Fibroblast of skin of right quadriceps (primary cell): ENCODE measurements around the gene CDKL5.
A peak's percentile ranks its signal among the peaks of the same experiment; 100 is the strongest.
"Not testable (repeated sequence)": the region's sequence is repeated elsewhere in the genome, so short reads cannot be mapped to it uniquely, and the experiment has no call there.

Experiments
- DNase-seq: peaks from one replicate; pipeline ENCODE4 v3.0.0-alpha.2; 2013

The CDKL5 gene

DNA sequence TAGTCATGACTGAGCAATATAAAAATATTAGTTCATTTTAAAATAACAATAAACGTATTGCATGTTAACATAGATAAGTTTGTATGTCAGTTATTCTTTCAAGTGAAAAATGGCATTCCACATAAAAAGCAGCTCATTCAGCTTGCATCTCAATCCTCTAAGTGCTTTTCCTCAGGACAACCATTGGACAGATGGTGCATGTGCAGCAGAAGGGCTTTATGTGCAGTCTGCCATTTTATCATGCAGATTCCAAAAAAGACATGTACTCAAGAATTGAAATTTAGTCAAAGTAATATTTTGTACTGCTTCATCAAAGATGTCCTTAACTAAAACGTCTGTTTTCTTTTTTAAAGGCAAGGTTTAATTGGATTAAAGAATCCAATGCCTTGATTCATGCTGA is 153.1 kb downstream of the CDKL5 start:
- no peak for DNase-seq

DNA sequence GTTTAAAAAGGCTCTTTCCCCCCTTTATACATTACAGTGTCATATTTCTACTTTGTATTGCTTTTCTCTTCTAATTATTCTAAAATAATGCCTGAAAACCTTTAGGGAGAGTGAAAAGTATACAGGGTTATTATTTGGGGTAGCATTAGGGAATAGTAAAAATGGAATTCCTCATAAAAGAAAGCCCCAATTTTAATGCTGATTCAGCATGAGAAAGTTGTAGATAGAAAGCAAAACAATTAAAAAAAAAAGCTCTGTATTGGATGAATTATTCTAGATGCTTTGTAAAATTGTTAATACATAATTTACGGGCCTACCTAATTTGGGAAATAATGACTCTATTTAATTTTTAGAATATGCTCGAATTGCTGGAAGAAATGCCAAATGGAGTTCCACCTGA is 154.1 kb downstream of the CDKL5 start:
- no peak for DNase-seq

DNA sequence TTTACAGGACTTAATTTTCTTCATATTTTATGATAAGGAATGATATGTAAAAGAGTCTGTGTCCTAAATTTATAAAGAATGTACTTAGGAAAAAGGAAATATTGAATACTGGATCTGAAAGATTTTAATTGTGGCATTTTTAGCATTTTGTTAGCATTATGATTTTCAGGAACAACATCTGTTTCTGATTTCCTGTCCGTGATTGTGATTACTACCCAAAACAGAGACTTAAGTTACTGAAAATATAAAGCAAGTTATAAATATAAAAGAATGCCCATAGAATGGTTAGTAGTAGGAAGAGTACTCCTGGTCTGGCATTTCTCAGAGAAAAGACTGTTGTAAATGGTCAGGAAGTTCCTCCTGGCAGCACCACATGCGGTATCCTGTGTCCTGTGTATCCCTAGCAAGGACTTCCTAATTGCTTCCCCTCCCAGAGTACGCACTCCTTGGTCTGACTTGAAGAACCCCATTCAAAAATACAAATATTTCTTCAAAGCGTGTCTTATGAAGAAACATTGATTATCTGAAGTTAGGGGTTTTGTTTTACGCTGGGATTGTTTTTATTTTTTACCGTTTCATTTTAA is 157.6 kb downstream of the CDKL5 start:
- DNase-seq: peak; percentile 23

DNA sequence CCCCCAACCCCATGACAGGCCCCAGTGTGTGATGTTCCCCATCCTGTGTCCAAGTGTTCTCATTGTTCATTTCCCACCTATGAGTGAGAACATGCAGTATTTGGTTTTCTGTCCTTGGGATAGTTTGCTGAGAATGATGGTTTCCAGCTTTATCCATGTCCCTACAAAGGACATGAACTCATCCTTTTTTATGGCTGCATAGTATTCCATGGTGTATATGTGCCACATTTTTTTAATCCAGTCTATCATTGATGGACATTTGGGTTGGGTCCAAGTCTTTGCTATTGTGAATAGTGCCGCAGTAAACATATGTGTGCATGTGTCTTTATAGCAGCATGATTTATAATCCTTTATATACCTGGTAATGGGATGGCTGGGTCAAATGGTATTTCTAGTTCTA is 163.9 kb downstream of the CDKL5 start:
- not testable (repeated sequence) for DNase-seq

DNA sequence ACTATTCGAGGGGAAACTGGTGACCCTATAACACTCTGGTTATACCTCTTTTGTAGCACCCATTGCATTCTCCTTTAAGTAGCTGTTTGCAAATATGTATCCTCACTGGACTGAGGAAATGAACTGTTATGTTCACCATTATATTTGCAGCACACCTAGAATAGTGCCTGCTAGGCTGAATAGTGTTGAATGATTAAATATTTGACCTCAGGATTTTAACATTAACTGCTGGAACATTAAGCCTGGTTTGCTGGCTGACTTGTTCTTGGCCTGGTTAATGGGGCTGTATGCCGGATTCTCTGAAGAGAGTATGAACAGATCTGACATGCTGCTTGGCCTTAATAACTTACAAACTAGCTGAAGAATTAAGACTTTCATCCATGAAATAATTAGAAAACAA is 166.4 kb downstream of the CDKL5 start:
- DNase-seq: no peak

DNA sequence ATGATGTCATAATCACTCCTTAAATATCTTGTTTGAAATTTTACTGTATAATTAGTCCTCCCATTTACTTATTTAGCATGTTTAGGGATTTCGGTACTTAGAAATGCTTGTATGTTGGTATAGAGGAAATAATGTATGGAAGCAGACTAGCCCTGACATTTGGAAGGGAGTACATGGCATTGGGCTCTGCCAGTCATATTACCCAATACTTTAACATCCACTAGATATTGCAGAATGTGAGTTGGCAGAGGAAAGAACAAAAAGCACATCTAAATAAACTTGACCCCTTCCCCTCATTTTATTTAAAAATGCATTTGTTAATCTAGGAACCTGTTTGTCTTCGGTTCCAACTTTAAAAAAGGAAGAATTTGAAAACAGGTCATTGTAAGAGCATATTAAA is 168.7 kb downstream of the CDKL5 start:
- no peak for DNase-seq

DNA sequence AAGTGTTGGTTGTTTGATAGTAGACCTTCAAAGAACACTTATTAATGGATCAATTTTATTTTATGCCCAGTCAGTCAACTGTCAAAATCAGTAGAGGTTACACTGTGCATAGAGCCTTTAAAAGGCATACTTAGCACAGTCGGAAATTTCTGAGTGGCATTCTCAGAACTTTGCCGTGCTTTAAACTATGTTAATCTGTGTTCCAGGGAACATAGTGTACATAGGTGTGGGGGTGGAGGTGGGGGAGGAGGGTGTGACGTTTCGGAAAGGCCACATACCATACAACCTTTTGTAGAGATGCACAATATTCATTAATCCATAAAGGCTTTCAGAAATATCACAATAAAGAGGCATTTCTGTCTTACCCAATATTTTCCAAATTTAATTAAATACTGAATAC is 170.7 kb downstream of the CDKL5 start:
- DNase-seq: no peak

DNA sequence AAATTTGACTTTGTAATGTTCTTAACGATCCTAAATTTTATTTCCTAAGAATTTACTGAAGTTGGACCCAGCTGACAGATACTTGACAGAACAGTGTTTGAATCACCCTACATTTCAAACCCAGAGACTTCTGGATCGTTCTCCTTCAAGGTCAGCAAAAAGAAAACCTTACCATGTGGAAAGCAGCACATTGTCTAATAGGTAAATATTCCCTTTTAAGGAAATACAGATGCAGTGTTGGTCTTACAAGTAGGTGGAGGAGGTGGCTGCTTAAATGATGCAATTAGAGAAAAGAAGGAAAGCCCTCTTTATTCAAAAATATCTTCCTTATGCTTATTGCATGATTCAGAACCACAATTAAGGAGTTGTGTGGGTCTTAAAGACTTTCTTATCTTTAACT is 173.0 kb downstream of the CDKL5 start:
- DNase-seq: peak; percentile 29

DNA sequence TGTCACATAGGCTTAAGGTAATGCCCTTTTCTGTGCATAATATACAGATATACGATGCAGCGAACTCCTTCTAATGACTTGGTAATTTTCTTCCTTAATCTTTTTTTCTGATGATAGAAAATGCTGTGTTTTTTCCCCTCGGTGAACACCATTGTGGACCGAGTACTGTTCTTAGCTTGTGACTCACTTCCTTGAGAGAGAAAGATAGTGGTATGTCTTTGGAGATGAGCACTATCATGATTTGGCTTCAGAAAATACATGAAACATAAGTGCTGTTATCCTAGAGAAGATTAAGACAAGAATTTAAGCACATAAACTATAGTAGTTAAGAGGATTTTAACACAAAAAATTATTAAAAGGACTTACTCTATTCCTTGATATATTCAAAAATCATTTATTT is 182.6 kb downstream of the CDKL5 start:
- no peak for DNase-seq

DNA sequence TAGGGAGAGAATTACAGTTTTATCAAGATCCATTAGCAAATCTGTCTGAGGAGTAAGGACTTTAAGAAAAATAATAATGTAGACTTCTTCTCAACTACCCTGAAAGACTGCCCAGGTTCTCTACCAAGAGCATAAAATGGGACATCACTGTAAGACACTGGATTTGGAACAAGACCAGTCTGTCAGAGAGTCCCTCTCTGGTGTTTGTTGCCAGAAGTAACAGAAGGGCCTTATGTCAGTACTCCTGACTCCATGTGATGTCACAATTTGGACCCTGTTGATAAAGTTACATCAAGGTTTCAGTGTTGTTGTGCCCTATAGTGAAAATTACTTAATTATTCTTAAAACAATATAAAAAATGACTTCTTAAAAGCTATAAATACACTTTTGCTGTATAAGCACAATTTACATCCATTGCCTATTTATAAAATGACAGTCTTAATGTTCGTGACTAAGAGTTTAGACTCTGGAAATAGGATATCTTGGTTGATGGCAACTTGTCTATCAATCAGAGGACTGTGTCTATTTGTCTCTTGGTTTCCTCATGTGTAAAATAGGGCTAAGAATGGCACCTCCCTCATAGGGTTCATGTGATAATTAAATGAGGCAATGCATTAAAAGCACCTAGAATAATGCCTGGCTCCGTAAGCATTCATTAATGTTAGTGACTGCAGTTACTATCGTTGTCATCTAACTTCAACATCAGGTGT is 188.7 kb downstream of the CDKL5 start:
- no peak for DNase-seq

DNA sequence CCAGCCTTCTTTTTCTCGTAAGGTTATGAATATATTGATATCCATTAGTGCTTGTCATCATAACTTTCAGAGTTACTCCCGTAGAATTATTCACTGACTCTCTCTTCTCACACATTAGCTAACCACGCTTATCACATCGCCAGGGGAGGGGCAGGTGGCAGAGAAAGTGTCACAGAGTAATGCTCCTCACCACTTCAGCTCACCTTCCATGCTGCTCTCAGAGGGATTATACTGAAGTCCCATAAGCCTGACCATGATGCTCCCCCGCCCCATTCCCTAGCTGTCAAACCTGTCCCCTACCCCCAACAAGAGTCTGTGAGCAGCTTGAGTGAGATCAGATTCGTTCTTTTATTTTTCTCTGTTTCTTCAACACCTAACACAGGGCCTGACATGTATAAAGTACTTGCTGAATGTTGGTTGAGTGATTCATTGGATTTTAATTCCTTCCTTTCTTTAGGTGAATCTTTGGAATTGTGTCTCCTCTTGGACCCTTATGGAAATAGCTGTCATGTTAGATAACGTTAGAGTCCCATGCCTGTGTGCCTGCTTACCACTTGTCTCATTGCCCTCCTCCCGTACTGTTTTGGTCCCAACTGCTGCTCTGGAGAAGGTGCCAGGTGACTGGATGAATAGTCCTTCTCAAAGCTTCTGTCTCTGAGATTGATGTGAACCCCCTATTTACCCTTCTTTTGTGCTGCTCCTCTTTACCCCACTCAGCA is 191.4 kb downstream of the CDKL5 start:
- DNase-seq: no peak

DNA sequence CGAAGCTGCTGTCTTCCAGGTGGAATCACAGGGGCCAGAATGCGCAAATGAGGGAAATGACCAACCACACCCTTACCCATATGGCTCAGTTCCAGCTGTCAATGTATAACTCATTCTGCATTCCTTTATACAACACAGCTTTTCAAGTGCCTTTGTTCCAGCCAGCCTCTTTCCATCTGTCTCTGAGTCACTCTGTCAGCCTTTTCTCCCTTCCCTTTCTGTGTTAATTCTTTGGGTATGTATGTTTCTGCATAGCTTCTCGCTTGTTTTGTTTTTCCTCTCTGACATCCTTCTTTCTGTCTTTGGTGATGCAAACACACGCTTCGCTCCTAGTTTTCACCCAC is 192.0 kb downstream of the CDKL5 start:
- DNase-seq: peak; percentile 68

DNA sequence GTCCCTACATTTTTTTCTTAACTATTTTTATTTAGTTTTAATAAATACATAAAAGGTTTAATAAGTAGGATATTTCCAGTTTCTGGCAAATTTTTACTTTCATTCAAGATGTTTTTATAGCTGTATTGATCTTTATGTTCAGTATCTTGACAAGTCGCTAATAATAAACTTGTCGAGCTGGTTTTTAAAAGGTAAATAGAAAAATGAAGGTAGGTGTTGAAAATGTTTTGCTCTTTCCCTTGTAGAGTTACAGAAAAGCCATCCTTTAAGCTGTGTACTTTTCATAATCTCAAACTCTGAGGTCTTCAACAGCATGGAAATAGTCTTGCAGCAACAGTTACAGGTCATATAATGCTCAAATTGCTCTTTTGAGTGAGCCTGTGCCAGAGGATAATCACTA is 193.9 kb downstream of the CDKL5 start:
- DNase-seq: no peak

DNA sequence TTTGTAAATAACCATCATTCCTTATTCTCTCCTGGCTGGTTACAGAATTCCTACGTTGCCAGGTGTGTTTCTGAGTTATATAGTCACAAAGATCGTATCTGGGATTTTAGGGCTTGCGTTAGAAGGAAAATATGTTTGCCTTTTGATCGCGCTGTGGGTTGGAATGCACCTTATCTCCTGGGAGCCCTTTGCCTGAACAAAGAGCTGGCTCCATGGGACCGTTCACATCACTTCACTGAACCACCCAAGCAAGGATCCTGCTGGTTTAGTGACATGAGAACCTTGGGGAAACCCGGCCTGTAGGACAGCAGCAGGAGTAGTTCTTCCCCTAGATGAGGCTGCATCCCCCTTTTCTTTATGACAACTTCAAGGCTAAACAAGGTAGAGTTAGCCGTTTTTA is 194.9 kb downstream of the CDKL5 start:
- no peak for DNase-seq

DNA sequence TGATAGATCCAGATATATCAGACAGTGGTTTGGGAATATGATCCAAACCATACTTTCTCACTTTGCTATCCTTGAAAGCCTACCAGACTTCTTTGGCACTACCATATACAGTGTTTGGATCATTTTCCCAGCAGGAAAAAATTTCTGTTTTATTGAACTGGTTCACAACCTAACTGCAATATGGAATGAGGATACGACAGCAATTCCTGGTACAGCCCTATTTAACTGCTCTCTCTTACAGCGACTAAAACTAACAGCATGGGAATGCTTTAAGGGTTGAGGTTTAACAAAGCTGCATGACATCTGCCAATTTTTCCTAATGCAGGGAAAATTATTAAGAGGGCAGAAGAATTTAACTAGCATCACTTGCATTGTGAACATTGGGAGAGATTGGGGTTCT is 199.2 kb downstream of the CDKL5 start:
- DNase-seq: no peak

DNA sequence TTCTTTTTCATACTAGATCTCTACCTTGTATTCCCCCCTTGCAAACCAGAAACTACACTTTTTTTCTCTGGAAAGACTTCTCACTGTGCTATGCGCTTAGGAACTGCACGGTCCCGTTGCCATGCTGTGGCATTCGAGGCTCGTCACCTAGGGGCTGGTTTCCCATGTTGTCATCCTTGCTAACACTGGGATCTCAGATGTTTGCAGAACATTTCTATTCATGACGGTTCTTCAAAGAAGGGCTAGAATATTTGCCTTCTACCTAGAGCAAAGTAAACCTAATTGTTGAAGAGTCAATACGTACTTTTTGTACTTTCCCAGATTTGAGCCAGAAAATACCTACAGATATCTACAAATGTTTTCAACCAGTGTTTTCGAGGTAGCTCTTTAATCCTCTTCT is 205.5 kb downstream of the CDKL5 start:
- DNase-seq: no peak

DNA sequence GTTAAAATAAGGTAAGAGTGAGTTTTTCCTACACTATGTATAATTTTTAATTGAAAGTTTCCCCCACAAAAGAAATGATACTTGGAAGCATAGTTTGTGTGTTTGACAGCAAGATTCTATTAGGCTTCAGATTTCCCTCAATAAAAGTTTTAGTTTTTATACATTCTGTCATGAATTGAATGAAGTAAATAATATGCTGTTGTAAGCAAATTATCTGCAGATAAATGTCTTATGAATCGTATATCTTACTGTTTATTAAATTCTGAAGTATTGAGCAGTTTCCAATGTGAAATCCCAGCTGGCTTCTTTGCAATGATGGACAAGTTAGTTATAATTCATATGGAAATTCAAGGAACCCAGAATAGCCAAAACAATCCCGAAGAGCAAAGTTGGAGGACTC is 213.0 kb downstream of the CDKL5 start:
- no peak for DNase-seq

DNA sequence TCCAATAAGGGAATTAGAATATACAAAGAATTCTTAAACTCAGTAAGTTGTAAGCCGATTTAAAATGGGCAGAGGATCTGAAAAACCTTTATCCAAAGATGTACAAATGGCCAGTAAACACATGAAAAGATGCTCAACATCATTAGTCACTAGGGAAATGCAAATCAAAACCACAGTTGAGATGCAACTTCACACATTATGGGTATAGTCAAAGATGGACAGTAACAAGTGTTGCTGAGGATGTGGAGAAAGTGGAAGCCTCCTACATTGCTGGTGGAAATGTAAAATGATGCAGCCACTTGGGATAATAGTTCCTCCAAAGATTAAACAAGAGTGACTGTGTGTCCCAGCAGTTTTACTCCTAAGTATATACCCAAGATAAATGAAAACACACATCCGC is 213.9 kb downstream of the CDKL5 start:
- DNase-seq: no peak

DNA sequence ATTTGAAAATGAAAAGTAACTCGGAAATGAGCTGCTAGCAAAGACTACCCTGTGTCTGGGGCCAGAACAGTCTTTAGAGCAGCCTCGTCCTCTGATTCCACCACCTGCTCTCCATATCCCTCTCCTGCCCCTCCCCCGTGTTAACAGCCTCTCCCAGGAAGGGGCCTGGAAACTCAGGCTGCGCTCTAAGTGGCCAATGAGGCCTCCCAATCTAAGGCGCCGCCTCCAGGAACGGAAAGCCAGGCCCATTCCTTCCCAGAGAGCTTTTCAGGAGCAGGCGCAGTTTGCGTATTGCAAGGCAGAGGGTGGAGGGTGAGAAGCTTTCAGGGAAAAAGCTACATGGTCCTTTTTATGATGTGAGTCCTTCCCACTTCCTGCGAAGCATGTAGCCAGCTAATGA is 215.3 kb downstream of the CDKL5 start:
- peak; percentile 9 for DNase-seq

DNA sequence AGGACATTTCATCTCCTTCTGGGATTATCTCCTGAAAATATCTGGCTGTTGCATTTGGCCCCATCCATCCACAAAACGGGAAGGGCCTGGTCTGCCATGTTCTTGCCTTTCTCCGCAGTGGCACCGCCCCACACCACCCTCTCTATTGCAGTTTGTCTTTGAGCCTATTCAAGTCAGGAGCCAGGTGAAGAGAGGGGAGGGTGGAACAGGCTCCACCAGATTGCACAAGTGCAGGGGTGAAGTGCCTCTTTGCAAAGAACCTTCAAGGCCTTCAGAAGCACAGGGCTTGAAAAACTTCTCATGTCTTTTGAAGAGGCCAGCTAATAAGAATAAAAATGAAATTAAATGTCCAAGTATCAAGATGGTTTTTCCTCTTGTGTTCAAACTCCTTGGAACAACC is 217.8 kb downstream of the CDKL5 start:
- DNase-seq: no peak

DNA sequence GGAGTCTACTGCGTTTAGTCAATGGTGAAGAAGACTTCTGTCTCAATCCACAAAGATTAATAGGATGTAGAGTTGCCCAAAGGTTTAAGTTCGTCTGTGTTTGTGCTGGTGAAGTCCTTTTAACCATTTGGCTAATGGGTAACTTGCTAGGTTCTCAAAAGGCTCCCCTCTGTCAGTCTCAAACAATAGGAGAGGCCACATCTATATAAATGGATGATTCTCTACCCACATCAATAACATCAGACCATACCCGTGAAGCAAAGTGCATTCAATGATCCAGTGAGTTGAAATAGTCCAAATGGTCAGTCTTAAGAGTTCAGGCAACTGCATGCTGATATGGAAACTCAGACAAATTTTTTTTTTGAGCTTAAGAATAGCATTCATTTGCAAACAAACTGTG is 218.4 kb downstream of the CDKL5 start:
- DNase-seq: no peak

DNA sequence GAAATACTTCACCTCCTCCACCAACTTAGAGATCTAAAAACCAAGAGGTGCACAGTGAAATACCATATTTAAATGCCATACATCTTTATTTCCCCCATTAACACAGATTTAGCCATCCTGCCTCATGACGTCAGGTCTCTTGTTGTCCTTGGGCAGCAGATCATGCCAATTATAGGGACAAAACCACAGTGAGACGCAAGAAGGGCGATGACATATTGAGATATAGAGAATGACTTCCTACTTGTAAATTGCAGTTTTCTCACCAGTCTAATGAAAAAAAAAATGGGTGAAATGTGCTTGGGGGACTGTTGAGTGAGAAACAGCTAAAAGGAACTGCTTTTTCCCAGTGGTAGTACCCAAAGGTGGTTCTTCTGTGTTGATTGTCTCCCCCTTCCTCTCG is 222.2 kb downstream of the CDKL5 start:
- DNase-seq: no peak

DNA sequence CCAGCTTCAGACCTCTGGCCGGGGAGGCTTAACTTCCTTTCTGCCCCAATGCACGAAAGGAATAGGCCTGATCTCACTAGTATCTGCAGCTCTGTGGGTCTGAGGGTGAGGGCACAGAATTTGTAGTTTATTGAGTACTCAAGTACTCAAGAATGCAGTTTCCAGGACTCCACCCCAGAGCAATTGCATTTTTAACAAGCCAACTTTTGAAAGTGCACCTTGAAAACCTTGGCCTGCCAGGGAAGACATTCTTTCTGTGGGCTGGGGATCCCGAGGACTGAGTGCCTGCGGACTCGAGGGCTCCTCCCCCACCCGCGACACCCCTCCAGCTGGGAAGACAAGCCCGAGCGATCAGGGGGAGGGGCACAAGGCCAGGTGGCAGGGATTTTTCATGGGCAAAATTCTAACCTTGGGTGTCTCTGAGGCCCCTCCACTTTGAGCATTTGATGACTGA is 224.1 kb downstream of the CDKL5 start:
- DNase-seq: no peak

DNA sequence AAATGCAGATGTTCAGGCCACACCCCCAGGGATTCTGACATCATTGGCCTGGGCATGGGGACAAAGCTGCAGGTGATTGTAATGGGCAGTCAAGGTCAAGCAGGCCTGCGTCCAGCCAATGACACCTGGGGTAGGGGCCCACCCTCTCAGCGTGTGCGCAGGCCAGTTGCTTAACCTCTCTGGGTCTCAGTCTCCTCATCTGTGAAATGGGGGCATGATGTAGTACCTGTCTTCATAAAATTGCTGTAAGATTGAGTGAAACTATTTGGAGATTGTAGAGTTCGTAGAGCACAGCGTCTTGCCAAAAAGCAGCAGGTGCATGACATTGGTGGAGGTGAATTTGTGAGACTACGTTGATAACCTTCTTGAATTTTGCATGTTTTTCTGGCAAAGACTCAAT is 225.3 kb downstream of the CDKL5 start:
- DNase-seq: no peak

DNA sequence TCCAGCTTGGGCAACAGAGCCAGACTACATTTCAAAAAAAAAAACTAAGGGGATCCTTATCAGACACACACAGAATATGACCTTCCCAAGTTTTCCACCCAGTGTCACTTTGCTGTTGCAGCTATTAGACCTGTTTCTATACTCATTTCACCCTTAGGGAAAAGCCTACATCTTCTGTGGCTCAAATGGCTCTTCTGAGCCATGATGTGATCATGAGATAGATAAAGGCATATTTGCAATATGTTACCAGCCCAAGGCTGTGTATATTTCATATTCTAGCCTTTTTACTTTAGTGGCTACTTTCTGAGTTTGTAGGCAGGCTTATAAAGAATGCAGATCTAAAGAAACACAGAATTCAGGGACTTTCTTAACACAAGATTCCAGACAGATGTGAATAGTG is 227.2 kb downstream of the CDKL5 start:
- no peak for DNase-seq
